GM10847 (cell line): ENCODE data around the gene MEGF9.
A peak's percentile ranks its signal among the peaks of the same experiment; 100 is the strongest.

ENCODE experiments used
- POLR2A ChIP-seq: IDR thresholded peaks from 2 replicates; pipeline ENCODE4 v1.6.1; 2011; ENCODE audit not compliant: insufficient read length; ENCODE audit errors: extremely low read depth

The MEGF9 gene

DNA sequence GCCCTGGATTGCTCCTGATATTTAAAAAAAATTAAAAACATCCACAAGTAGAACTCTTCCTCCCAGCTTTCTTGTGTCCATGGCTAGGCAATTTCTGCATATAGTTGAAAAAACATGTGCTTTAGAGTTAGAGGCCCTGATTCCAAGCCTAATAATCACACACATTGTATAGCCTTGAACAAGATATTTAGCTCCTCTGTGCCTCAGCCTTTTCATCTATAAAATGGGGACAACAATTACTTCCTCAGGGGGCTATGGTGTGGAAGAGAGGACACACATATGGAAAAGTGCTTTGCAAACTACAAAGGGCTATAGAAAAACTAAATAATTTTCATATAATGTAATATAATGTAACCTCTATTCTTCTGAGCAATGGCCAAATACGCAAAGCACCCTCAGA lies 111.3 kb downstream of the MEGF9 start:
- TF ChIP-seq POLR2A, result no peak

GRCh38 chr9:120593955-120594277 lies 120.4 kb downstream of the MEGF9 start:
- TF ChIP-seq POLR2A, result no peak

GRCh38 chr9:120593250-120593954 lies 120.9 kb downstream of the MEGF9 start:
- TF ChIP-seq POLR2A, result no peak

GRCh38 chr9:120592210-120592609 lies 122.1 kb downstream of the MEGF9 start:
- no peak for TF ChIP-seq POLR2A

DNA sequence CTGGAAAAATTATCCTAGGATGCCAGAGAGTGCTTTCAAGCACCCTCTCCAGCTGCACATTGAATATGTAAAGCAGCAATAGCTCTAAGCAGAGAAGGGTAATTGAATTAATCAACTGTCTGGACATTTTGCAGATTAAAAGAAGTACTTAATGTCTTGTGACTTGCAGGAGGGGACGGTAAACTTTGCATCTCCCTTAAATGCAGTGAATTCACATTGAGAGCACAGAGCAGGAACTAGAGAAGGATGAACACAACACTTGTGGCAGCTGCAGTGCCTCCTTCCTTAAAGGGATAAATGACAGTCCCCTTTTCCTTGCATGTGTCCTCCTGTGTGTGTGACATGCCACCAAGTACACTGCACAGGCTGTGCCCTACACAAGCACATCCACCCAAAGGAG lies 126.9 kb downstream of the MEGF9 start:
- TF ChIP-seq POLR2A, result no peak

DNA sequence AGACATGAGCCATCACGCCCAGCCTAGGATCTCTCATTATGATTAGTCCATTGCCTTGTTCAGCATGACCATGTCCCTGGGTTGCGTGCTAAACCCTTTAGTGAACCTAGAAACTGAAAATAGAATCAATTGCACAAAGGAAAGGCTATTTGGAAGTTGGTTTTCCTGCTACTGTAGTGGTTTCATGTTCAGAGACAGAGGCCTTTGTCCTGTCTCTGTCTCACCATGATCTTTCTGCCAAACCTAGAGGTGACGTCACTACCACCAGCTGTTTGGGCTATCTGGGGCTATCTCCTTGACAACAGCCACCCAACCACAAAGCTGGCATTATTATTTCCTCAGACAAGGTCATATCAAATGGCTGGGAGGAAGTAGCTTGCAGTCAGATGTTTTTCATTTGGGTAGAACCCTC lies 130.3 kb downstream of the MEGF9 start:
- TF ChIP-seq POLR2A, result no peak

GRCh38 chr9:120580051-120580896 lies 134.0 kb downstream of the MEGF9 start, which contains the start of gene CDK5RAP2:
TSS of gene CDK5RAP2 (minus strand) at chr9:120580167. CDS start at chr9:120579978, 189 bp downstream.
- TF ChIP-seq POLR2A, result peak; percentile 38

DNA sequence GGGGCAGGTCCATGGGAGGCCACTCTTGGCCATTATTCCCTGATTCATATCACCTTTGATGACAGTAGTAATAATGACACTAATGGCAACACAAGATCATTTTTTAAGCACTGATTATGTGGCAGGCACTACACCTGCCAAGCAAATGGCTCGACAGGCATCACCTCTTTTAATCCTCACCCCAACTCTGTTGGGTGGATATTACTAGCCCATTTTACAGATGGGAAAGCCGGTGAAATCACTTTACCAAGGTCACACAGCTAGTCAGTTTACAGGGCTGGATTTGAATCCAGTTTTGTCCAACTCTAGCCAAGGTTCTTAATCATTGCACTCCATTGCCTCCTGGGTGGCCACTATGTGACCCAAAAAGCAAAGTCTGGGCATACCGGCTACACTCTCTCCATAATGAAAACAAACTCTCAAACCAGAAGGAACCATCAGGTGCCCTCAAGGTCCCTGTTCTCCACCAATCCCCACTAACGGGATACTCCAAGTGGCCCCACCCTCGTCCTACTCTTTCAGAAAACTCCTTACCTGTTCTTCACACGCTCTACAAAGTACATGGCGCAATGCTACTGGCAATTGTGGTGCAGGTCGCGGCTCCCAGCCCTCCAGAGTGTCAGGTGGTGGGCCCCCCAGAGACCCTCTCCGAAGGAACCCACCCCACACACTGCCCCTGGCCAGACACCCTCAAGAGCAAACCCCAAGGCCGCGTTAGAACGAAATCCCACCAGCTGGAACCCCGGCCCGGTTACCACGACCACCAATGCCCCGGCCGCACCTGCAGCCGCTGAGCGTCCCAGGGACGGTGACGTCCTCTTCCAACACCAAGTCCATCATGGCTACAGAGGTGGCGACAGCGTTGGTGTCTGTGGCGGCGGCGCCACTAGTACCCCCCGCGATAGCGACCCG lies 134.9 kb downstream of the MEGF9 start:
- no peak for TF ChIP-seq POLR2A

DNA sequence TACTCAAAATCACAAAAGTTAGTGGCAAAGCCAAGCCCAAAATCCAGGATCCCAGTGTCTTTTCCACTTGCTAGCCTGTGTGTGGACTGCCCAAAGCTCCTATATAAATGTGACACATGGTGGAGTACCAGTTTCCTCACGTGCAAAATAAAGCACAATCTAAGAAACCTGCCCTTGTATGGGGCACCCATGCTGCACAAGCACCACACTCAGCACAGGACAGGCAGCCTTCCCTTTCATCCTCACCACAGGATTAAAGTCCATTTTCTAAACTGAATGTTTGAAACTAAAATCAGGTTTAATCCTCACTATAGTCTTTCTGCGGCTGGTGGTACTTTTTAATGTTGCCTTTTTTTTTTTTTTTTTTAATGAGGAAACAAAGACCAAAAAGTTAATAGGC lies 139.8 kb downstream of the MEGF9 start:
- TF ChIP-seq POLR2A, result no peak

- TF ChIP-seq POLR2A, result no peak
These were observed 141.8 kb downstream of the MEGF9 start for GRCh38 chr9:120572472-120572871.

DNA sequence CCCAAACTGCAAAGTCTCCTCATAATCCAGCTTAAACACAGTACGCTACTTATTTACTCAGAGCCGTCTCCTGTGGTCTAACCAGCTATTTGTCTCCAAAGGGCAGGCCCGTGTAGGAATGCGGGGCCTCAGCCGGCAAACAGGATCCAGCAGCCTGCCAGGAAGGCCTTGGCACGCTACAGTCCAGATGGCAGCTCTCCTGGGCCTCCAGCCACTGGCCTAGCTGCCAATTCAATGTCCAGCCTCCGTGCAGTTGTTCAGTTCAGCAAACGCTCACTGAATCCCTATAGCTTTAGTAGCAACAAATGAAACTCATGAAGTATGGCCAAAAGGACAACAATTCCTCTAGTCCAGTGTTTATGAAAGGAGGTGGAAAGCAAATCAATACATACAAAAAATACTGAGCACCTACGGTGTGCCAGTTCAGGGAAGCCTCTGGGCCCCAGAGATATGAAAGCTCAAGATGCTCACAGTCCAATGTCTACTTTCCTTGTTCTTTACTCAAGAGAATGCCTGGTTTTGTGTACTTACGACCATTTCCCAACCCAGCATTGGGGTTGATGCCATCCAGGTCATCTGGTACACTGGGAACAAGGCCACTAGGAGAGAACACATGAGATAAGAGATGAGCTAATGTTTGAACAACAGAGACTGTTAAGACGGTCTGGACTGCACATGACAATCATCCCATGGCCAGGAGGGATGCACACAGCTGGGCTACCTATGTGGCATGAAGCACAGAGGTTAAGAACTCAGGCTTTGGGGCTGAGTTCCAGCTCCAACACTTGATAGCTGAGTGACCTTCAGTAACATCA lies 142.6 kb downstream of the MEGF9 start:
- TF ChIP-seq POLR2A, result no peak

DNA sequence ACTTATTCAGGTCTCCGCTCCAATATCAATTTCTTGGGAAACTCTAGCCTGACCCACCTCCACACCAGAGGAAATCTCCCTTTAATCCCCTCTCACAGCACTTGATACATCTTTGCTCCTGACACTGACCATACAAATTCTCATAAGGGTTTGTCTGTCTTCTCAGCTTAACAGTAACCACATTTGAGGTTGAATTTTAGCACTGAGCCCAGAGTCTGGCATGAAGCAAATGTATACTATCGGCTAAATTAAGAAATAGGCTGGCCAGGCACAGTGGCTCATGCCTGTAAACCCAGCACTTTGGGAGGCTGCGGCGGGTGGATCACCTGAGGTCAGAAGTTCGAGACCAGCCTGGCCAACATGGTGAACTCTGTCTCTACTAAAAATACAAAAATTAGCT lies 144.0 kb downstream of the MEGF9 start:
- TF ChIP-seq POLR2A, result no peak

DNA sequence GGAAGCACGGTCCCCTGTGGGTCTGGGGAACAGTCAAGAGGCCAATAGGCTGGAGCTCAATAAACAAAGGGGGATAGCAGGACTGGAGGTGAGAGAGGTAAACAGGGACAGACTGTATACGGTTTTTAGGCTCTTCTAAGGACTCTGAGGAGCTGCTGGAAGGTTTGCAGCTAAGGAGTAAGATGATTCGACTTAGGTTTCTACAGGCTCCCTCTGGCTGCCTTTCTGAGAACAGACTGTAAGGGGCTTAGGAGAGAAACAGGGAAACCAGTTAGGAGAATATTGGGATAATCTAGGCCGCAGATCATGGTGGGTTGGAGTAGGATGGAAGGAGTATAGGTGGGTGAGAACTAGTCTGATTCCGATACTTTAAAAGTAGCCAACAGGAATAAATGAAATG lies 144.7 kb downstream of the MEGF9 start:
- no peak for TF ChIP-seq POLR2A

DNA sequence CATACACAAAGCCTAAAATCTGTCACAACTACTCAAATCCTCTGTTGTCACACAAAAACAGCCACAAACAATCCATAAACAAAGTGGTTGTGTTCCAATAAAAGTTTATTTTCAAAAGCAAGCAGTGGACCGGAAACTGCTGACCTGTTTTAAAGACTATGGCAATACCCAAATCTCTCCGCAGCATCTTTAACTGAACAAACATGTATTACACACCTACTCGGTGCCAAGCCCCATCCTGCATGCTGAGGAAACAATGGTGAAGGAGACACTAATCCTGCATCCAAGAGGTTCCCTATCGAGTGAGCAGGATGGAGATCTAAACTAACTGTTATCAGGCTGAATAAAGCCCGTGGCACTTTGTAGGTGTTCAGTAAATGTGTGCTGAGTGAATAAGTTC lies 145.5 kb downstream of the MEGF9 start:
- TF ChIP-seq POLR2A, result no peak

DNA sequence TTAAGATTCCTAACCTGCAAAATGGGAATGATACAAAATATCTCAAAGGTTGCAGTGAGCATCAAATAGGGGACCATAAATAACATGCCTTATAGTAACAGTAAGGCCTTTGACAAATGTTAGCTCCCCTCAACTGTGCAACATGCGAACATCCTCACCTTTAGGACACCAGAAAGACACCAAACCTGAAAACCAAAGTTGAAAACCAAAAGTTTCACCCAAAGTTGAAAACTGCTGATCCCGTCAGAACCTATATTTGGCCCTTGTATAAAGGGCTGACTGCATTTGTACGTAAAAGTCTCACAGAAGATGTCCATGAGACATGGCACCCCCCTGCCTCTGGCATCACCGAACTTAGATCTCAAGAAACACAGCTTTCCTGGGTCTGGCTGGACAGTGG lies 146.4 kb downstream of the MEGF9 start:
- TF ChIP-seq POLR2A, result no peak
